Activated CD4-positive, alpha-beta T cell treated with anti-CD3 and anti-CD28 coated beads, Interleukin-2, amount 50 U/mL, for 16 hours (primary cell): ENCODE results near the gene CERS6.
"Not testable (repeated sequence)": the region's sequence is repeated elsewhere in the genome, so short reads cannot be mapped to it uniquely, and the experiment has no call there.

ENCODE experiments used
- DNase-seq: peaks from one replicate; pipeline ENCODE4 v3.0.0-alpha.2; 2020

Gene CERS6

GRCh38 chr2:168455645-168456520, at the start of gene CERS6:
TSS of gene CERS6 (plus strand) at chr2:168456272. CDS start at chr2:168456449, 177 bp downstream.
- DNase-seq: peak; percentile 92

GRCh38 chr2:168412301-168412700, 43.8 kb upstream of the CERS6 start:
- not testable (repeated sequence) for DNase-seq

- DNase-seq: not testable (repeated sequence)
Observed at GRCh38 chr2:168413101-168413500, 43.0 kb upstream of the CERS6 start.

- DNase-seq: no peak
Observed at GRCh38 chr2:168416555-168416954, 39.5 kb upstream of the CERS6 start.

GRCh38 chr2:168422584-168422983, 33.5 kb upstream of the CERS6 start:
- DNase-seq: peak; percentile 46

GRCh38 chr2:168424112-168424951, 31.7 kb upstream of the CERS6 start:
- peak; percentile 11 for DNase-seq

- no peak for DNase-seq
Observed at GRCh38 chr2:168424971-168425370, 31.1 kb upstream of the CERS6 start.

- peak; percentile 35 for DNase-seq
Observed at GRCh38 chr2:168426861-168427260, 29.2 kb upstream of the CERS6 start.

- no peak for DNase-seq
Observed at GRCh38 chr2:168427451-168427850, 28.6 kb upstream of the CERS6 start.

- no peak for DNase-seq
Observed at GRCh38 chr2:168428431-168428830, 27.6 kb upstream of the CERS6 start.

GRCh38 chr2:168429988-168430387, 26.1 kb upstream of the CERS6 start:
- no peak for DNase-seq

- no peak for DNase-seq
Observed at GRCh38 chr2:168430431-168430830, 25.6 kb upstream of the CERS6 start.

- peak; percentile 25 for DNase-seq
Observed at GRCh38 chr2:168431301-168432024, 24.6 kb upstream of the CERS6 start.

- DNase-seq: peak; percentile 42
Observed at GRCh38 chr2:168432100-168432499, 24.0 kb upstream of the CERS6 start.

GRCh38 chr2:168432565-168433186, 23.4 kb upstream of the CERS6 start:
- peak; percentile 82 for DNase-seq

- no peak for DNase-seq
Observed at GRCh38 chr2:168433527-168433926, 22.5 kb upstream of the CERS6 start.

GRCh38 chr2:168434146-168434545, 21.9 kb upstream of the CERS6 start:
- DNase-seq: no peak

GRCh38 chr2:168436840-168437239, 19.2 kb upstream of the CERS6 start:
- no peak for DNase-seq

GRCh38 chr2:168438553-168438952, 17.5 kb upstream of the CERS6 start:
- no peak for DNase-seq

- no peak for DNase-seq
Observed at GRCh38 chr2:168439536-168439935, 16.5 kb upstream of the CERS6 start.

- no peak for DNase-seq
Observed at GRCh38 chr2:168441214-168441872, 14.7 kb upstream of the CERS6 start.

GRCh38 chr2:168443818-168444217, 12.3 kb upstream of the CERS6 start:
- no peak for DNase-seq
